ENCODE measurements around the gene TP63.

GRCh38 chr3:189780546-189781270 lies 149.5 kb downstream of the TP63 start:
- TF ChIP-seq CTCF (IDR thresholded peaks at IDR 0.05) (no peak), POLR2A (IDR thresholded peaks at IDR 0.05) (no peak)

Measured in uterus (tissue), 2 donors.